ENCODE data around the gene REEP5.
"Not testable (repeated sequence)": the region's sequence is repeated elsewhere in the genome, so short reads cannot be mapped to it uniquely, and the experiment has no call there.

The REEP5 gene

GRCh38 chr5:112960315-112960714, 38.3 kb upstream of the REEP5 start:
- Histone ChIP-seq H3K4me3 (ENCODE audit: low read length, poor library complexity, severe bottlenecking) (no peak overlapping the region), H3K27me3 (ENCODE audit: insufficient read depth, low read length, poor library complexity, severe bottlenecking) (no peaks in the 10 kb centered on the region), H3K9ac (ENCODE audit: low read depth, low read length, poor library complexity, severe bottlenecking) (no peak overlapping the region), H2AFZ (ENCODE audit: low read length) (no peak overlapping the region), H3K9me2 (replicated peaks; ENCODE audit: low read depth, low read length) (no peaks in the 10 kb centered on the region), H3K9me3 (ENCODE audit: insufficient read depth, low read depth, low read length) (no peaks in the 10 kb centered on the region), H3K36me3 (ENCODE audit: insufficient read depth, low read length) (no peaks in the 10 kb centered on the region), H4K20me1 (ENCODE audit: insufficient read depth, low read length, poor library complexity, severe bottlenecking) (no peaks in the 10 kb centered on the region), H3K4me2 (ENCODE audit: low read depth, low read length, poor library complexity, severe bottlenecking) (no peak overlapping the region), H3K4me1 (ENCODE audit: insufficient read depth, low read length, poor library complexity, severe bottlenecking) (no peaks in the 10 kb centered on the region), H3F3A (ENCODE audit: low read depth) (no peaks in the 10 kb centered on the region), H3K79me2 (ENCODE audit: insufficient read depth, low read length) (no peaks in the 10 kb centered on the region)
- TF ChIP-seq, protein P1, sequence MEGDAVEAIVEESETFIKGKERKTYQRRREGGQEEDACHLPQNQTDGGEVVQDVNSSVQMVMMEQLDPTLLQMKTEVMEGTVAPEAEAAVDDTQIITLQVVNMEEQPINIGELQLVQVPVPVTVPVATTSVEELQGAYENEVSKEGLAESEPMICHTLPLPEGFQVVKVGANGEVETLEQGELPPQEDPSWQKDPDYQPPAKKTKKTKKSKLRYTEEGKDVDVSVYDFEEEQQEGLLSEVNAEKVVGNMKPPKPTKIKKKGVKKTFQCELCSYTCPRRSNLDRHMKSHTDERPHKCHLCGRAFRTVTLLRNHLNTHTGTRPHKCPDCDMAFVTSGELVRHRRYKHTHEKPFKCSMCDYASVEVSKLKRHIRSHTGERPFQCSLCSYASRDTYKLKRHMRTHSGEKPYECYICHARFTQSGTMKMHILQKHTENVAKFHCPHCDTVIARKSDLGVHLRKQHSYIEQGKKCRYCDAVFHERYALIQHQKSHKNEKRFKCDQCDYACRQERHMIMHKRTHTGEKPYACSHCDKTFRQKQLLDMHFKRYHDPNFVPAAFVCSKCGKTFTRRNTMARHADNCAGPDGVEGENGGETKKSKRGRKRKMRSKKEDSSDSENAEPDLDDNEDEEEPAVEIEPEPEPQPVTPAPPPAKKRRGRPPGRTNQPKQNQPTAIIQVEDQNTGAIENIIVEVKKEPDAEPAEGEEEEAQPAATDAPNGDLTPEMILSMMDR (conservative IDR thresholded peaks at IDR 0.05; ENCODE audit: low read length) = no peak
- no peak for TF ChIP-seq EZH2phosphoT487 (IDR thresholded peaks at IDR 0.05; ENCODE audit: borderline replicate concordance)

- not testable (repeated sequence) for H3K36me3 ChIP-seq (ENCODE audit: insufficient read depth, low read length); H3K4me2 ChIP-seq (ENCODE audit: low read depth, low read length, poor library complexity, severe bottlenecking); H3F3A ChIP-seq (ENCODE audit: low read depth); H3K27me3 ChIP-seq (ENCODE audit: insufficient read depth, low read length, poor library complexity, severe bottlenecking); H3K9me3 ChIP-seq (ENCODE audit: insufficient read depth, low read depth, low read length); H3K9me2 ChIP-seq (replicated peaks; ENCODE audit: low read depth, low read length); H3K4me1 ChIP-seq (ENCODE audit: insufficient read depth, low read length, poor library complexity, severe bottlenecking); H2AFZ ChIP-seq (ENCODE audit: low read length); H3K79me2 ChIP-seq (ENCODE audit: insufficient read depth, low read length); H3K9ac ChIP-seq (ENCODE audit: low read depth, low read length, poor library complexity, severe bottlenecking); H4K20me1 ChIP-seq (ENCODE audit: insufficient read depth, low read length, poor library complexity, severe bottlenecking); H3K4me3 ChIP-seq (ENCODE audit: low read length, poor library complexity, severe bottlenecking)
Measured at GRCh38 chr5:112959872-112960271, 37.8 kb upstream of the REEP5 start.

GRCh38 chr5:112958093-112959088, 36.4 kb upstream of the REEP5 start:
- no peaks in the 10 kb centered on the region for H3K79me2 ChIP-seq (ENCODE audit: insufficient read depth, low read length)
- H4K20me1 ChIP-seq (ENCODE audit: insufficient read depth, low read length, poor library complexity, severe bottlenecking) = no peaks in the 10 kb centered on the region
- H3K4me1 ChIP-seq (ENCODE audit: insufficient read depth, low read length, poor library complexity, severe bottlenecking) = no peaks in the 10 kb centered on the region
- no peak overlapping the region for H3K4me3 ChIP-seq (ENCODE audit: low read length, poor library complexity, severe bottlenecking)
- H3K9ac ChIP-seq (ENCODE audit: low read depth, low read length, poor library complexity, severe bottlenecking) = no peak overlapping the region
- H3K27me3 ChIP-seq (ENCODE audit: insufficient read depth, low read length, poor library complexity, severe bottlenecking) = no peaks in the 10 kb centered on the region
- TF ChIP-seq EZH2phosphoT487 (IDR thresholded peaks at IDR 0.05; ENCODE audit: borderline replicate concordance) = no peak
- TF ChIP-seq, protein P1 (conservative IDR thresholded peaks at IDR 0.05; ENCODE audit: low read length) = no peak
- no peaks in the 10 kb centered on the region for H3F3A ChIP-seq (ENCODE audit: low read depth)
- H2AFZ ChIP-seq (ENCODE audit: low read length) = no peak overlapping the region
- H3K9me2 ChIP-seq (replicated peaks; ENCODE audit: low read depth, low read length) = no peaks in the 10 kb centered on the region
- H3K36me3 ChIP-seq (ENCODE audit: insufficient read depth, low read length) = no peaks in the 10 kb centered on the region
- no peak overlapping the region for H3K4me2 ChIP-seq (ENCODE audit: low read depth, low read length, poor library complexity, severe bottlenecking)
- H3K9me3 ChIP-seq (ENCODE audit: insufficient read depth, low read depth, low read length) = no peaks in the 10 kb centered on the region
